ENCODE results near the gene USP17L30.
A peak's percentile ranks its signal among the peaks of the same experiment; 100 is the strongest.
"Not testable (repeated sequence)": the region's sequence is repeated elsewhere in the genome, so short reads cannot be mapped to it uniquely, and the experiment has no call there.

USP17L30 gene, protein sequence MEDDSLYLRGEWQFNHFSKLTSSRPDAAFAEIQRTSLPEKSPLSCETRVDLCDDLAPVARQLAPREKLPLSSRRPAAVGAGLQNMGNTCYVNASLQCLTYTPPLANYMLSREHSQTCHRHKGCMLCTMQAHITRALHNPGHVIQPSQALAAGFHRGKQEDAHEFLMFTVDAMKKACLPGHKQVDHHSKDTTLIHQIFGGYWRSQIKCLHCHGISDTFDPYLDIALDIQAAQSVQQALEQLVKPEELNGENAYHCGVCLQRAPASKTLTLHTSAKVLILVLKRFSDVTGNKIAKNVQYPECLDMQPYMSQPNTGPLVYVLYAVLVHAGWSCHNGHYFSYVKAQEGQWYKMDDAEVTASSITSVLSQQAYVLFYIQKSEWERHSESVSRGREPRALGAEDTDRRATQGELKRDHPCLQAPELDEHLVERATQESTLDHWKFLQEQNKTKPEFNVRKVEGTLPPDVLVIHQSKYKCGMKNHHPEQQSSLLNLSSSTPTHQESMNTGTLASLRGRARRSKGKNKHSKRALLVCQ

GRCh38 chr4:9362829-9363228 lies at the start of gene USP17L30:
TSS of gene USP17L30 (plus strand) at chr4:9363129. CDS start at chr4:9363129, 0 bp downstream.
- not testable (repeated sequence) for DNase-seq

- DNase-seq = not testable (repeated sequence)
Observed at GRCh38 chr4:9324191-9324590, 38.7 kb upstream of the USP17L30 start.

DNA sequence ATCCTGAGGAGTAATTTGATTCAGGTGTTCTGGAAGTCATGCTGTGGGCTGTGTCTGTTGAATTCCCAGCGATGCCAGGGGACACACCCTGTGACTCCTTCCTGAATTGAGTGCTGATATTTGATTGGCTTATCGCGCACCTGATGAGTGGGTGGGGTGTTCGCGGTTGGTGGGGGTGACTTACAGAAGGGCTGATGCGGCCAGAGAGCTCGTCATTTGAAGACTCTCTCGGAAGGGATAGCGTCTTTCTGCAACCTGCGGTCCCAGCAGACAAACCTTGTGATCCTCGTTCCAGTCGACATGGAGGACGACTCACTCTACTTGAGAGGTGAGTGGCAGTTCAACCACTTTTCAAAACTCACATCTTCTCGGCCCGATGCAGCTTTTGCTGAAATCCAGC lies 38.1 kb upstream of the USP17L30 start, which contains the start of gene USP17L24:
USP17L24 (plus strand) TSS at position 301 of the 400 bp plus-strand sequence; CDS start at position 301, 0 bp downstream.
- DNase-seq = not testable (repeated sequence)

DNA sequence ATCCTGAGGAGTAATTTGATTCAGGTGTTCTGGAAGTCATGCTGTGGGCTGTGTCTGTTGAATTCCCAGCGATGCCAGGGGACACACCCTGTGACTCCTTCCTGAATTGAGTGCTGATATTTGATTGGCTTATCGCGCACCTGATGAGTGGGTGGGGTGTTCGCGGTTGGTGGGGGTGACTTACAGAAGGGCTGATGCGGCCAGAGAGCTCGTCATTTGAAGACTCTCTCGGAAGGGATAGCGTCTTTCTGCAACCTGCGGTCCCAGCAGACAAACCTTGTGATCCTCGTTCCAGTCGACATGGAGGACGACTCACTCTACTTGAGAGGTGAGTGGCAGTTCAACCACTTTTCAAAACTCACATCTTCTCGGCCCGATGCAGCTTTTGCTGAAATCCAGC lies 33.3 kb upstream of the USP17L30 start, which contains the start of gene USP17L25:
USP17L25 (plus strand) TSS at position 301 of the 400 bp plus-strand sequence; CDS start at position 301, 0 bp downstream.
- DNase-seq = not testable (repeated sequence)

GRCh38 chr4:9334358-9334757 lies 28.6 kb upstream of the USP17L30 start, which contains the start of gene USP17L26:
TSS of gene USP17L26 (plus strand) at chr4:9334658. CDS start at chr4:9334658, 0 bp downstream.
- DNase-seq = not testable (repeated sequence)

GRCh38 chr4:9339103-9339502 lies 23.8 kb upstream of the USP17L30 start, which contains the start of gene USP17L5:
TSS of gene USP17L5 (plus strand) at chr4:9339403. CDS start at chr4:9339403, 0 bp downstream.
- not testable (repeated sequence) for DNase-seq

DNA sequence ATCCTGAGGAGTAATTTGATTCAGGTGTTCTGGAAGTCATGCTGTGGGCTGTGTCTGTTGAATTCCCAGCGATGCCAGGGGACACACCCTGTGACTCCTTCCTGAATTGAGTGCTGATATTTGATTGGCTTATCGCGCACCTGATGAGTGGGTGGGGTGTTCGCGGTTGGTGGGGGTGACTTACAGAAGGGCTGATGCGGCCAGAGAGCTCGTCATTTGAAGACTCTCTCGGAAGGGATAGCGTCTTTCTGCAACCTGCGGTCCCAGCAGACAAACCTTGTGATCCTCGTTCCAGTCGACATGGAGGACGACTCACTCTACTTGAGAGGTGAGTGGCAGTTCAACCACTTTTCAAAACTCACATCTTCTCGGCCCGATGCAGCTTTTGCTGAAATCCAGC lies 19.1 kb upstream of the USP17L30 start, which contains the start of gene USP17L27:
USP17L27 (plus strand) TSS at position 301 of the 400 bp plus-strand sequence; CDS start at position 301, 0 bp downstream.
- not testable (repeated sequence) for DNase-seq

GRCh38 chr4:9348593-9348992 lies 14.3 kb upstream of the USP17L30 start, which contains the start of gene USP17L28:
TSS of gene USP17L28 (plus strand) at chr4:9348893. CDS start at chr4:9348893, 0 bp downstream.
- not testable (repeated sequence) for DNase-seq

DNA sequence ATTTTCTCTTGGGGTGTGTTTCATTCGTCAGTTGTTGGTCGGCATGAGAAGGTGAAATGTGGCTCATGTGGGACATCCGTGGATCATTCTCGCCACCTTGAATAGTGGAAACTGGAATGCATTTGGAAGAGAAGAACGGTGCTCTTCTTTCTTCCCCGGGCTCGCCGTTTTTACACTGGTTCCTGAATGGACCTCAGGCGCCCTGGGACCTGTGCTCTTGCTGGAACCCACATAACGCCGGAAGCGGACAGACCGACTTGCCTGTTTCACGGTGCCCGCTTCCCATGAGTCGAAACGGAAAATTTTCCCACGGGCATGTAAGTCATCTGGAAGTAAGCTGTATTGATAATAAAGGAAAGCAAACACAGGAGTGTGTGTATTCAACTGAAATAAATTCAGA lies 12.1 kb upstream of the USP17L30 start:
- not testable (repeated sequence) for DNase-seq

- DNase-seq = not testable (repeated sequence)
Observed at GRCh38 chr4:9353338-9353737, 9.6 kb upstream of the USP17L30 start, which contains the start of gene USP17L29. TSS of gene USP17L29 (plus strand) at chr4:9353638. CDS start at chr4:9353638, 0 bp downstream.

DNA sequence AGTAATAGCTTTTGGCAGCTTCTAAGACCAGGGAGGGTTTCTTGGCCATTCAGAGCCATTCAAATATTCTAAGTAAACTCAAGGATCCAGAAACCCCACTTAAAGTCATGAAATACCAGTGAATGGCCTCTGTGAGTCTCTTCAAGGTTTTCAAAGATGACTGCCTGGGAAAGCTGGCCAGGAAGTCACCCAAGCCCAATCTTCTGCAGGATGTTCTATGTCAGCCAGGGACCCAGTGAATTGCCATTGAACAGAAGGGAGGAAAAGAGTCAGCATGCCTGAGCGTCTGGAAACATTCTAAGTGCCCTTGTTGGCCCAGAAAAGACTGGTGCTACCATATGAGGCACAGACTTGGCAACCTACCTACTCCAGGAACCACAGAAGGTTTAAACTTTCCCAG lies 17.0 kb downstream of the USP17L30 start:
- not testable (repeated sequence) for DNase-seq

DNA sequence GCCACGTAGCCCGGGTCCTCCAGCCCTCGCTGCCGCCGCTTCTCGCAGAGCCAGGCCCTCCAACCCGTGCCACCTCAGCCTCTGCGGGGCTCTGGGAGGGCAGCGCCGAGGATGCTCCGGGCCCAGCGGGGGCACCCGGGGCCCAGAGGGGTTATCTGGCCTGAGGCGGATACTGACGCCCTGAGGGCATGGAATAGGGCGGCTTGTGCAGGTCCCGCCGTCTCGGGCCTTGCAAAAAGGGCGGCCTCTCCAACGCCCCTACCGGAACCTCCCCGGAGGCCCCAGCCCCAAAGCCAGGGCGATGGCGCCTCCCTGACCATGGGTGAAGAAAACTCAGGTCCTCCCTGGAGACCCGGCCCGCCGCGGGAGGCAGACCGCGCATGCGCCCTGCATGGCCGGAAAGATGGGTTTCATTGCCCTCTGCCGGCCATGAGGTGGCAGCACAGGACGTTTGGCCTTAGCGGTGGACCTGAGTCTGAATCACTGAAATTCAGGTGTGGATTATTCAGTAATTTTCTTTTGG lies 18.1 kb downstream of the USP17L30 start:
- DNase-seq = peak; percentile 66

- DNase-seq = no peak
Observed at GRCh38 chr4:9384126-9384525, 21.2 kb downstream of the USP17L30 start.

- DNase-seq = not testable (repeated sequence)
Observed at GRCh38 chr4:9389001-9389400, 26.1 kb downstream of the USP17L30 start.

- not testable (repeated sequence) for DNase-seq
Observed at GRCh38 chr4:9405774-9406173, 42.8 kb downstream of the USP17L30 start.

DNA sequence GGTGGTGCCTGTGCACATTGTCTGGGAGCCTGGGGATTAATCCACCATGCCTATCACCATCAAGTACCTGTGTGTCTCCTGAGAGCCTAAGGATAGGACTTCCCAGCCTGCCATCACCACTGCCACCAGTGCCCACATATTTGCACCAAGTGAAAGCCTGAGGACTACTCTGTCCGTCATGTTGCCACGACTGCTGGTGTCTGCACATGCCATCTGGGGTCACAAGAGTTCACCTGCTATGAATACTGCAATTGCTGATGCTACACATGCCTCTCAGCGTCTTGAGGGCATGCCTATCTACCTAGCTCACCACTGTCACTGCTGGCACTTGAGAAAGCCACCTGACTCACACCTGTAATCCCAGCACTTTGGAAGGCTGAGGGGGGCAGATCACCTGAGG lies 43.6 kb downstream of the USP17L30 start:
- not testable (repeated sequence) for DNase-seq

DNA sequence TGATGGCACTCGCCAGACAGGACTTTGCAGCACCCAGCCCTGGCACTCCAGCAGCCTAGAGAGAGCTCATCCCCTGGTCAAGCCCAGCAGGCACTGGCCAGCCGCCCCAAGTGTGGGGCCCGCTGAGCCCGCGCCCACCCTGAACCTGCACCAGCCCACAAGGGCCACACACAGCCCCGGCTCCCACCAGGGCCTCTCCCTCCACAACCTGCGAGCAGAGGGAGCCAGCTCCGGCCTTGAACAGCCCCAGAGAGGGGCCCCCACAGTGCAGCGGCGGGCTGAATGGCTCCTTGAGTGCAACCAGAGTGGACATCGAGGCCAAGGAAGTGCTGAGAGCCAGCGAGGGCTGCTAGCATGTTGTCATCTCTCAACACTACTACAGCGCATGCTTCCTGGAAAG lies 46.9 kb downstream of the USP17L30 start:
- DNase-seq = no peak
